Lung (tissue), 12 donors: Measurements from ENCODE around the gene SPRED2. TPM values are rescaled to one million over a fixed set of nuclear protein-coding genes. Genes with fewer than 3 reads are reported as not detected.
A peak's percentile ranks its signal among the peaks of the same experiment; 100 is the strongest.
"Not testable (repeated sequence)": the region's sequence is repeated elsewhere in the genome, so short reads cannot be mapped to it uniquely, and the experiment has no call there.

ENCODE experiments used
- ATAC-seq: fragments of 200-7000 bp; cut with Tn5 transposase; one replicate; pipeline ENCODE4 v1.9.1; 2020; ENCODE audit warnings: moderate number of reproducible peaks; ENCODE audit not compliant: insufficient read depth, low FRiP score
- DNase-seq, 3 donors: peaks; one replicate each; pipeline ENCODE4 v3.0.0-alpha.2; 2013 to 2017
- H3K27ac ChIP-seq, 2 donors: one replicate each; pipeline ENCODE4 v1.5.1; 2013; ENCODE audit warnings: mild to moderate bottlenecking in 2 of 2, moderate library complexity in 2 of 2, control low read depth in 1 of 2, inconsistent platforms in 1 of 2, low read depth in 1 of 2, low read length in 1 of 2
- H3K27me3 ChIP-seq, 3 donors: one replicate each; pipeline ENCODE4 v1.5.1; 2013; ENCODE audit warnings: low read length in 2 of 3; ENCODE audit not compliant: control insufficient read depth in 3 of 3, insufficient read depth in 3 of 3
- H3K36me3 ChIP-seq, 4 donors: one replicate each; pipeline ENCODE4 v1.5.1; 2013; ENCODE audit warnings: low read length in 4 of 4, mild to moderate bottlenecking in 1 of 4, moderate library complexity in 1 of 4; ENCODE audit not compliant: control insufficient read depth in 4 of 4, insufficient read depth in 4 of 4
- H3K4me1 ChIP-seq, 5 donors: one replicate each; pipeline ENCODE4 v1.5.1; 2013; ENCODE audit warnings: low read length in 5 of 5, mild to moderate bottlenecking in 2 of 5, moderate library complexity in 1 of 5; ENCODE audit not compliant: control insufficient read depth in 5 of 5, insufficient read depth in 5 of 5
- H3K4me3 ChIP-seq: one replicate; pipeline ENCODE4 v1.5.1; 2013; ENCODE audit warnings: mild to moderate bottlenecking, control low read depth, moderate library complexity
- H3K9ac ChIP-seq, 2 donors: one replicate each; pipeline ENCODE4 v1.5.1; 2013; ENCODE audit warnings: low read length in 2 of 2, control low read depth in 1 of 2; ENCODE audit not compliant: insufficient read depth in 1 of 2
- H3K9me3 ChIP-seq, 4 donors: one replicate each; pipeline ENCODE4 v1.5.1; 2013; ENCODE audit warnings: low read length in 3 of 4, mild to moderate bottlenecking in 1 of 4, moderate library complexity in 1 of 4; ENCODE audit not compliant: control insufficient read depth in 4 of 4, insufficient read depth in 3 of 4
- CTCF ChIP-seq: IDR thresholded peaks from 2 replicates; pipeline ENCODE4 v1.5.1; 2012; ENCODE audit warnings: mild to moderate bottlenecking; ENCODE audit errors: control extremely low read depth, extremely low read depth
- WGBS, 2 donors: extraction: QIAGEN DNeasy Blood & Tissue Kit; methylation state at CpG; one replicate each; pipeline ENCODE4 v1.1.7; 2013; 5-methylcytosine and 5-hydroxymethylcytosine counted together
- polyA plus RNA-seq, 2 donors: library from polyadenylated mRNA; stranded (reverse); fragments of 200-250 nt; gene quantifications; one replicate each; pipeline ENCODE4 v1.2.1, GENCODE V29; 2013
- total RNA-seq, 2 donors: library from RNA; depleted of rRNA in 1 of 2; stranded (reverse); fragments of >200 nt in 1 of 2; gene quantifications; one replicate each; pipeline ENCODE4 v1.2.1, GENCODE V29; 2014 to 2021
- donor health status: control.
- donor health status: control.
- donor health status: Bipolar disorder and iron deficiency.
- donor health status: healthy.
- donor health status: DM: yes; HTN: yes; CAD: no.

The SPRED2 gene
- total and polyA plus RNA-seq, 4 donors, result 11.7 to 36.4 (median 19.6) TPM

- Histone ChIP-seq H3K27me3 (no peaks in the 10 kb centered on the region), H3K9ac (no peak overlapping the region), H3K9me3 (no peaks in the 10 kb centered on the region), H3K4me1 (peaks cover 0 to 6% (median 0%) of the 10 kb centered on the region in 5 donors), H3K27ac (no peak overlapping the region), H3K36me3 (peaks cover 9 to 24% (median 19%) of the 10 kb centered on the region in 4 donors), H3K4me3 (no peak overlapping the region)
- ATAC-seq (no peak), DNase-seq (no peak)
- 98 to 99% methylated on average over 7 of the region's 7 CpGs for WGBS, 2 donors
- TF ChIP-seq CTCF, result no peak
Observed at GRCh38 chr2:65317841-65318240, 114.6 kb downstream of the SPRED2 start.

- ATAC-seq, H3K4me3 ChIP-seq, H3K27ac ChIP-seq, H3K9ac ChIP-seq, H3K27me3 ChIP-seq, H3K4me1 ChIP-seq, H3K9me3 ChIP-seq, DNase-seq: not testable (repeated sequence)
- H3K36me3 ChIP-seq, result peaks cover 9 to 28% (median 21%) of the 10 kb centered on the region in 4 donors
- 93 to 96% methylated on average over 7 of the region's 7 CpGs for WGBS, 2 donors
Observed at GRCh38 chr2:65317351-65317750, 115.0 kb downstream of the SPRED2 start.

GRCh38 chr2:65316072-65316471 is 116.3 kb downstream of the SPRED2 start:
- no peak overlapping the region for H3K4me3 ChIP-seq
- 56 to 67% methylated on average over 6 of the region's 6 CpGs for WGBS, 2 donors
- peak overlapping the region in 1 of 2 donors; percentile 30 for H3K27ac ChIP-seq
- H3K4me1 ChIP-seq, result peaks cover 0 to 6% (median 1%) of the 10 kb centered on the region in 5 donors
- H3K9ac ChIP-seq, result no peak overlapping the region
- H3K9me3 ChIP-seq, result no peaks in the 10 kb centered on the region
- TF ChIP-seq CTCF, result no peak
- ATAC-seq (no peak), DNase-seq (peak; percentile 42 to 74 (median 65))
- H3K36me3 ChIP-seq, result peaks cover 13 to 32% (median 23%) of the 10 kb centered on the region in 4 donors
- no peaks in the 10 kb centered on the region for H3K27me3 ChIP-seq

DNA sequence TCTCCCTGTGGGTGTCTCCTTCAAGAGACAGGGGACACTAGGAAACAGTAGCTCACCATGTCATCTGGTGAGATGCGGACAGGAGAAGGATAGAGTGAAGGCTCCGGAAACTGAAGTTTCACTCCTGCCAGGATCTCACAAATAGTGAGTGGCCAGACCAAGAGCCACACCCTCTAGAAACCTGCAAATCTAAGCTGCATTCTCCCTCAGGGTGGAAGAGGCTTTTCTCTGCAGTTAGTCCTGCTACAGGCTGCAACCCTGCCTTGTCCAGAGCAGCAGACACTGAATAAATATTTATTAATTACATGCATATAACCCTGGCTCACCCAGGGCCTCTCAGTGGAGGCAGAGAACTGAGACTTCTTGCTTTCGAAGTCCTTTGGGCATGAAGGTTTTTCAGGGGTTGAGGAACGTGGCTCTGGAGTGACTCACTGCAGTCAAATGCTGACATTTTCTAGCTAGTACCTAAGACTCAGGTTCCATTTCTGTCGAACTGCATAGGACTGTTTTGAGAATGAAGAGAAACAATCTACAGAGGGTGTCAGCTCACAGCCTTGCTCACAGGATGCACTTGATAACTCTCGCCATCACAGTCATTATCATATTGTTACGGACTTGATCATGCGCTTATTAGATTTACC is 117.5 kb downstream of the SPRED2 start:
- H3K9me3 ChIP-seq, result no peaks in the 10 kb centered on the region
- WGBS, 2 donors, result 91 to 94% methylated on average over 8 of the region's 8 CpGs
- H3K4me3 ChIP-seq, result no peak overlapping the region
- DNase-seq (no peak), ATAC-seq (no peak)
- H3K4me1 ChIP-seq, result peaks cover 0 to 13% (median 4%) of the 10 kb centered on the region in 5 donors
- H3K9ac ChIP-seq, result no peak overlapping the region
- H3K27me3 ChIP-seq, result no peaks in the 10 kb centered on the region
- no peak overlapping the region for H3K27ac ChIP-seq
- peaks cover 13 to 32% (median 23%) of the 10 kb centered on the region in 4 donors for H3K36me3 ChIP-seq
- no peak for TF ChIP-seq CTCF
